C4-2B (cell line): ENCODE data around the gene CACNA1S.

Source experiments
- H3K27ac ChIP-seq: fragments of 450-650 bp; 2 replicates; pipeline ENCODE4 v1.5.1; 2017
- ZFX ChIP-seq: fragments of 450-650 bp; IDR thresholded peaks from 2 replicates; pipeline ENCODE4 v1.6.1; 2017
- TF ChIP-seq, protein P1 (sequence below): fragments of 450-650 bp; conservative IDR thresholded peaks from 2 replicates; pipeline ENCODE4 v1.5.1; 2017; ENCODE audit warnings: mild to moderate bottlenecking

Gene CACNA1S

DNA sequence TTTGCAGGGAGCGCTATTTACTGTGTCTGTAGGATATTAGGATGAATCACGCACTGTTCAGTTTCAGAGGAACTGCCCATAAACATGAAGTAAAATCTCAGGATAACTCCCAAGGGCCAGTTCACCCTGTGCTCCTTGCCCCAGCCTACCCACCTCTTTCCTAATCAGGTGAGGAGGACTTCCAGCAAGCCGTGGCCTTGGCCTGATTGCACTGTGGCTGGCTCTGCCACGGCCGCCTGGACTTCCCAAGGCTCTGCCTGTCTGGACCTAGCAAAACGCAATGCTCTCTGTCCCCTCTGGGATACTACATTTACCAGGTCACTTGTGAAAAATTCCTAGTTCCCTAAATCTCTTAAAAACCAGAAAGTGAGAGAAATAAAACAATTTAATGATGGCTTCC, 22.2 kb upstream of the CACNA1S start:
- H3K27ac ChIP-seq: no peak overlapping the region
- TF ChIP-seq, protein P1, sequence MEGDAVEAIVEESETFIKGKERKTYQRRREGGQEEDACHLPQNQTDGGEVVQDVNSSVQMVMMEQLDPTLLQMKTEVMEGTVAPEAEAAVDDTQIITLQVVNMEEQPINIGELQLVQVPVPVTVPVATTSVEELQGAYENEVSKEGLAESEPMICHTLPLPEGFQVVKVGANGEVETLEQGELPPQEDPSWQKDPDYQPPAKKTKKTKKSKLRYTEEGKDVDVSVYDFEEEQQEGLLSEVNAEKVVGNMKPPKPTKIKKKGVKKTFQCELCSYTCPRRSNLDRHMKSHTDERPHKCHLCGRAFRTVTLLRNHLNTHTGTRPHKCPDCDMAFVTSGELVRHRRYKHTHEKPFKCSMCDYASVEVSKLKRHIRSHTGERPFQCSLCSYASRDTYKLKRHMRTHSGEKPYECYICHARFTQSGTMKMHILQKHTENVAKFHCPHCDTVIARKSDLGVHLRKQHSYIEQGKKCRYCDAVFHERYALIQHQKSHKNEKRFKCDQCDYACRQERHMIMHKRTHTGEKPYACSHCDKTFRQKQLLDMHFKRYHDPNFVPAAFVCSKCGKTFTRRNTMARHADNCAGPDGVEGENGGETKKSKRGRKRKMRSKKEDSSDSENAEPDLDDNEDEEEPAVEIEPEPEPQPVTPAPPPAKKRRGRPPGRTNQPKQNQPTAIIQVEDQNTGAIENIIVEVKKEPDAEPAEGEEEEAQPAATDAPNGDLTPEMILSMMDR: no peak
- no peak for TF ChIP-seq ZFX

DNA sequence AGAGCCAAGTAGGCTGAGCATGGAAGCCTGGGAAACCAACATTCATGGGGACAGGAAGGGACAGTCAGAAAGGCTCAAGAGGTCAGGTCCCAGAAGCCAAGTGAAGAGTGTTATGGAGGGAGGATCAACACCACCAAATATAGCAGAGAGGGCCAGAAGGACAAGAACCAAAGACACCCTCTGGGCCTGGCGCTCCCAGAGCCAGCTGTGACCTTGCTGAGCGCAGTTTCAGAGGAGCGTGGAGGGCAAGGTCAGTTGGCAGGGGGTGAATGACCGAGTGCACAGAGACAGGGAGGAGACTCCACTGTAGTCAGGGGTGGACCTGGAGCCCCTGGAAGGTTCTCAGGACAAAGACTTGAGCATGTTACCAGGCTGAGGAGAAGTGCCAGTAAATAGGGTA, 19.2 kb upstream of the CACNA1S start:
- H3K27ac ChIP-seq: no peak overlapping the region
- TF ChIP-seq, protein P1: no peak
- TF ChIP-seq ZFX: no peak

DNA sequence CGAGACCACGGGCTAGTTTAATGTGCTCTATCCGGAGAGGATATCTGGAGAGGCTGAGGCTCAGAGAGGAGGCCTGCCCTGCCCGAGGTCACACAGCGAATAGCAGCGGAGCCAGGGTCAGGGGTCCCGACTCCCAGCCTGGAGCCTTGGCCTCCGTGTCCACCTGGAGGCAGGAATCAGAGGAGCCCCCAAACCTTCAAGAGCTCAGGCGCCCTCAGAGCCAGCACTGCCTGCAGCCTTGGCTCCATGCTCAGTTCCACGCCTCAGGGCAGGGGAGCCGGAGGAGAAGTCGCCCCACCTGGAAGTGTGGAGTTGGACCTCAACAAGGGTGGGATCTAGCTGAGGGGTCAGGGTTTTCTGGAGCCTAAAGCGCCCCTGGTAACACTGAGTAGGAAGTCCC, 16.7 kb upstream of the CACNA1S start:
- no peak overlapping the region for H3K27ac ChIP-seq

DNA sequence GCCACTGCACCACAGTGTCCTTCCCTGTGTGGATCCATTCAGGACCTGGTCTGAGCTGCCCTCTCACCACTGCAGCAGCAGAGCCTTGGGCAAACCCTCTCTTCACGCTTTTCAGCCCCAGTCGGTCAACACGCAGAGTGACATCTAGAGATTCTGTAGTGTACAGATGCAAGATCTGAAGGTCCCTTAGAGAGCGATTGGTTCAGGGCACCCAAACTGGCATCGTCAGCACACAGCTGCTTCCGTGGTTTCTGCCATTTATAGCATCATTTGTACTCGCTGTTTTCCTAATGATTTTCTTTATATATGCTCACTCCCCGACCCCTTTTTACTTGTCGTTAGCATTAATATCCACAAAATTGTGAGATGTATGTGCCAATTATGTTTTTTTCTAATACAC, 16.2 kb upstream of the CACNA1S start:
- no peak for TF ChIP-seq ZFX
- TF ChIP-seq, protein P1: no peak
- no peak overlapping the region for H3K27ac ChIP-seq

More for the DNA sequence above, 16.7 kb upstream of the CACNA1S start:
- TF ChIP-seq, protein P1: no peak
- no peak for TF ChIP-seq ZFX

DNA sequence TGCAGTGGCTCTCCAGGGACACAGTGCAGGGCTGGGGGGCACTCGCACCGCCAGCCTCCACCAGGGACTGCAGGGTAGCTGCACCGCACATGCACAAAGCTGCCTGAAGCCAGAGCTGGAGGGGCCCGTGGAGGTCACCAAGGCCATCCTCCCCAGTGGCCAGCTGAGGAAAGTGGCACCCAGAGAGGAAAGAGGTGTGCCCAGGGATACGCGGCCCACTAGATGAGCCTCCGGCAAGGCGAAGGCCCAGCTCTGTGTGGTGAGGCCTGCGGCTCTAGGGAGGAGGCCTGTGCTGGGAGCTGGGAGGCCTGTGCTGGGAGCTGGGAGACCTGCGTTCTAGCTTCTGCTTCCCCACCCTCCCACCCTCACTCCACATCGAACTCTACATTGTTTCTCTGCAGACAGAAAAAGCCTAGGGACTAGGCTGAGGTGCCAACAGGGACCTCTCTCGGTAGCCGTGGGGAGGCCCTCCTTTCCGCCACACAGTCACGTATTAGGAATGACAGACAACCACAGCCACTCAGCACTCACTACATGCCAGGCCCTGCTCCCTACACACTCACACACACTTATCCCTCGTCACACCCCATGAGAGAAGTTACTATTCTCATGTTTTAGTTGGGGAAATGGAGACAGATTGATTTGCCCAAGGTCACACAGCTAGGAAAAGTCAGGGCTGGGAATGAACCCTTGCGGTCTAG, 15.7 kb upstream of the CACNA1S start:
- H3K27ac ChIP-seq: no peak overlapping the region
- TF ChIP-seq, protein P1: no peak
- no peak for TF ChIP-seq ZFX

DNA sequence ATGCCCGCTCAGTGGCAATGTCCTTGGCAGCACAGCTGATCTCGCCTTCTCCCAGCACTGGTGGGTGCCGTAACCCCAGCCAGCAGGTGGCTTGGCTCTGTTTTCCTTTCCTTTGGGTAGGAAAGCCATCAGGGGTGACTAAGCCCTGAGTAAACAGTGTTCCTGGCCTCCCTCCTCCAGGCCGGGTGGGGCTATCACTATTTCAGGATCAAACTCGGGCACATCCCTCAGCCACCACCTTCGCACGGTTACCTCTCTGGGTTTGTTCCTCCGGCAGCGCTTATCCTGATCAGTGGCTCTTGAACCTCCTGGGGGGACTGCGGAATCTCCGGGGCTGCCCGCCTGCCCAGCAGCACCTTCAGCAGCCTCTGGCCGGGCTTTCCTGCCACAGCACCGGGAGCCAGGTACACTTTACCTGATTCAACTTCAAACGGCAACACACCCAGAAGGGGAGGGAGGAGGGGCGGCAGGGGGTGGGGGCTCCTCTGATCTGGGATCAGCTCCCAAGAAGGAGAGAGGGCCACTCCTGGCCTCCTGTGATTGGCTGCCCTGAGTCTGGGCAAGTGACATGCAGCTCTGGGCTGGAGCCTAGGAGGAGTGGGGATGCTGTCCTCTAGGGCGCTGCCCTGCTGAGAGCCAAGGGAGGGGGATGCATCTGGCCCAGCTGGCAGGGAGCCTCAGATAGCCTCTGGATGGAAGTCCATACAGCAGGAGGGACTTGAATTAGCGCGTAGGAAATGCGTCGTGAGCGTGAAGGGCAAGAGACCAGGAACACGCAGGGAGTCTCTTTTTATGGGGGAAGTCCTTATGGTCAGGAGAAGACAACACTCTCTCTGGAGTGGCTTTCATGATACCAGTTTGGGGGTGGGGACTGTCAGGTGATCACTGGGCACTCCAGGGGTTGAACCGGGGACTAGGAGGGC, 14.9 kb upstream of the CACNA1S start, which contains the start of gene ASCL5:
ASCL5 (minus strand) TSS at position 353 of the 923 bp plus-strand sequence. CDS start 11,812 bp downstream, outside the sequence.
- TF ChIP-seq ZFX: no peak
- TF ChIP-seq, protein P1: no peak
- H3K27ac ChIP-seq: no peak within 1 kb of the TSS

DNA sequence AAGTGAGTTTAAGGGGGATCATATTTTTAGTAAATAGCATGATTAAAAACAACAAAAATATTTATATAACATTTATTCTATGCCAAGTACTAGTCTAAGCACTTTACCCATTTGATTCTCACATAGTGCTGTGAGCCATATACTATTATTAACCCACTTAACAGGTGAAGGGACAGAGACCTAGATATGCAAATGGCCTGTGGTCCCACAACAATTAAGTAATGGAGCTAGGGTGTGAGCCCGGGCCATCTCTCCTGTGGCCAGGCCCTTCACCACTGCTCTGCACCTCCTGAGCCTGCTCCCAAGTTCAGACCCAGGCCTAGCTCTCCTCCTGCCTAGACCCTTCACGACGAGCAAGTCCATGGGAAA, 14.2 kb upstream of the CACNA1S start:
- no peak overlapping the region for H3K27ac ChIP-seq
- no peak for TF ChIP-seq ZFX
- TF ChIP-seq, protein P1: no peak
